ENCODE measurements around the gene MINDY1.

DNA sequence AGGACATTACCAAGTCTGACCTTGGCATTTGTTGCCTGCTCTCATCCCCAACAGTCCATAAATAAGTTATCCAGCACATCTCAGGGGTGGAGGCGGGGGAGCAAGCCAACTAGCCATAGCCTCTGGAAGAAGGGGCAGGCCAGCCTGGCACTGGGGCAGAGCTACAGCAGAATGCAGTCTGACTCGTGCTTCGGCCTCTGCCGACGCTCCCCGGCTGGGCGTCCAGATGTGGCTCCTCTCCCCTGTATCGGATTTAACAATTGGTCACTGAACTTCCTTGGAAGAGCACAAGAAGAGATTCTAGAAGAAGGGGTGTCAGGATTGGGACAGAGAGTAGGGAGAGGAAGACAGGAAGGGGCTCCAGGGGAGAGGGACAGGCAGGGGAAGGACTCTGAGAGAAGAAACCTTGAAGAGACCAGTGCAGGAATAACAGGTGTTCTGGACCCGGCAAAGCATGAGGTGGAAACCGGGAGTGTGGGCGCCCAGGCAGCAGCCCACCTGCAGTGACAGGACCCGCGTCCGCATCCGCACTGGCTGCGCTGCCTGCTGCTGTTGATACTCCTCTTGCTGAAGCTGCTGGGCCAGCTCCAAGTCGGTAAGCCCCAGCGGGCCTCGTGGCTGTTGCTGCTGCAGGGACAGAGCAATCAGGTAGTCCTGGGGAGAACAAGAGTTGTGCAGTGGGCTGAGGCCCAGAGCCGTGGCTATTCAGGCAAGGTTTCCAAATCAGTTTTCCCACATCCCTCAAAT, 9.4 kb downstream of the MINDY1 start:
- TF ChIP-seq, protein P1, sequence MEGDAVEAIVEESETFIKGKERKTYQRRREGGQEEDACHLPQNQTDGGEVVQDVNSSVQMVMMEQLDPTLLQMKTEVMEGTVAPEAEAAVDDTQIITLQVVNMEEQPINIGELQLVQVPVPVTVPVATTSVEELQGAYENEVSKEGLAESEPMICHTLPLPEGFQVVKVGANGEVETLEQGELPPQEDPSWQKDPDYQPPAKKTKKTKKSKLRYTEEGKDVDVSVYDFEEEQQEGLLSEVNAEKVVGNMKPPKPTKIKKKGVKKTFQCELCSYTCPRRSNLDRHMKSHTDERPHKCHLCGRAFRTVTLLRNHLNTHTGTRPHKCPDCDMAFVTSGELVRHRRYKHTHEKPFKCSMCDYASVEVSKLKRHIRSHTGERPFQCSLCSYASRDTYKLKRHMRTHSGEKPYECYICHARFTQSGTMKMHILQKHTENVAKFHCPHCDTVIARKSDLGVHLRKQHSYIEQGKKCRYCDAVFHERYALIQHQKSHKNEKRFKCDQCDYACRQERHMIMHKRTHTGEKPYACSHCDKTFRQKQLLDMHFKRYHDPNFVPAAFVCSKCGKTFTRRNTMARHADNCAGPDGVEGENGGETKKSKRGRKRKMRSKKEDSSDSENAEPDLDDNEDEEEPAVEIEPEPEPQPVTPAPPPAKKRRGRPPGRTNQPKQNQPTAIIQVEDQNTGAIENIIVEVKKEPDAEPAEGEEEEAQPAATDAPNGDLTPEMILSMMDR (IDR thresholded peaks at IDR 0.05): no peak
- no peak for TF ChIP-seq ZFX (IDR thresholded peaks at IDR 0.05; ENCODE audit: borderline replicate concordance)
